WTC11 (cell line): ENCODE data around the gene PRKX. TPM values are rescaled to one million over a fixed set of nuclear protein-coding genes. Genes with fewer than 3 reads are reported as not detected.

Source experiments
- ATAC-seq: fragments of 200-7000 bp; cut with Tn5 transposase; 2 replicates; pipeline ENCODE4 v1.10.0; 2021; ENCODE audit warnings: mild to moderate bottlenecking, moderate library complexity
- CTCF ChIA-PET: fragments of 300-600 bp; sonication (Branson Sonifier 250); formaldehyde crosslinking; loops from one replicate; lab custom pipeline; 2021; ENCODE audit warnings: antibody characterized with exemption; lab: Charles Lee
- POLR2A ChIA-PET: fragments of 350-600 bp; sonication (Branson Sonifier 250); formaldehyde crosslinking; loops from one replicate; lab custom pipeline; 2021; ENCODE audit warnings: antibody characterized with exemption; lab: Charles Lee
- DNase-seq: peaks from one replicate; pipeline ENCODE4 v3.0.0; 2021; ENCODE audit warnings: low spot score
- H3K27ac Mint-ChIP-seq: 2 replicates; pipeline ENCODE4 v1.8.0; 2021; ENCODE audit warnings: mixed read lengths
- H3K27me3 Mint-ChIP-seq: 2 replicates; pipeline ENCODE4 v1.8.0; 2021; ENCODE audit warnings: low read depth, mild to moderate bottlenecking, moderate library complexity, mixed read lengths
- H3K36me3 Mint-ChIP-seq: 2 replicates; pipeline ENCODE4 v1.8.0; 2021; ENCODE audit warnings: mixed read lengths
- H3K4me1 Mint-ChIP-seq: 2 replicates; pipeline ENCODE4 v1.8.0; 2022; ENCODE audit warnings: mixed read lengths
- H3K4me3 Mint-ChIP-seq: 2 replicates; pipeline ENCODE4 v1.8.0; 2021; ENCODE audit warnings: mild to moderate bottlenecking, moderate library complexity, mixed read lengths
- H3K9me3 Mint-ChIP-seq: 2 replicates; pipeline ENCODE4 v1.8.0; 2021; ENCODE audit warnings: mixed read lengths
- ERG ChIP-seq: fragments of 250-450 bp; sonication (Bioruptor Pico); IDR thresholded peaks from 2 replicates; pipeline ENCODE4 v1.8.0; 2021; ENCODE audit warnings: mild to moderate bottlenecking
- IRF2 ChIP-seq: sonication (generic); formaldehyde crosslinking; IDR thresholded peaks from 2 replicates; pipeline ENCODE4 v1.8.0; 2022; ENCODE audit warnings: low read depth, missing genetic modification reagents, borderline replicate concordance
- MXD4 ChIP-seq: fragments of 250-450 bp; sonication (Bioruptor Pico); IDR thresholded peaks from 2 replicates; pipeline ENCODE4 v1.8.0; 2021; ENCODE audit warnings: mild to moderate bottlenecking, moderate library complexity, borderline replicate concordance
- NR1H2 ChIP-seq: sonication (generic); formaldehyde crosslinking; IDR thresholded peaks from 2 replicates; pipeline ENCODE4 v1.9.0; 2021; ENCODE audit warnings: mild to moderate bottlenecking, moderate library complexity, missing genetic modification reagents
- PRRX2 ChIP-seq: fragments of 250-450 bp; sonication (Bioruptor Pico); IDR thresholded peaks from 2 replicates; pipeline ENCODE4 v1.8.0; 2021; ENCODE audit warnings: mild to moderate bottlenecking
- RORB ChIP-seq: fragments of 250-450 bp; sonication (Bioruptor Pico); IDR thresholded peaks from 2 replicates; pipeline ENCODE4 v1.9.0; 2021; ENCODE audit warnings: mild to moderate bottlenecking
- SMAD4 ChIP-seq: sonication (generic); formaldehyde crosslinking; IDR thresholded peaks from 2 replicates; pipeline ENCODE4 v1.8.0; 2022; ENCODE audit warnings: mild to moderate bottlenecking, missing genetic modification reagents
- TCF7 ChIP-seq: sonication (generic); formaldehyde crosslinking; IDR thresholded peaks from 2 replicates; pipeline ENCODE4 v1.8.0; 2022; ENCODE audit warnings: mild to moderate bottlenecking, low read depth, missing genetic modification reagents, moderate library complexity
- TEAD1 ChIP-seq: sonication (generic); formaldehyde crosslinking; IDR thresholded peaks from 2 replicates; pipeline ENCODE4 v1.8.0; 2022; ENCODE audit warnings: mild to moderate bottlenecking, missing genetic modification reagents
- TEAD4 ChIP-seq: sonication (generic); formaldehyde crosslinking; IDR thresholded peaks from 2 replicates; pipeline ENCODE4 v1.8.0; 2022; ENCODE audit warnings: mild to moderate bottlenecking, missing genetic modification reagents
- ZNF138 ChIP-seq: sonication (generic); formaldehyde crosslinking; conservative IDR thresholded peaks from 2 replicates; pipeline ENCODE4 v1.8.1; 2022; ENCODE audit warnings: mild to moderate bottlenecking, moderate library complexity, missing genetic modification reagents
- ZNF219 ChIP-seq: sonication (generic); formaldehyde crosslinking; IDR thresholded peaks from 2 replicates; pipeline ENCODE4 v1.8.0; 2023; ENCODE audit warnings: missing genetic modification reagents, mild to moderate bottlenecking, borderline replicate concordance
- ZNF232 ChIP-seq: sonication (generic); formaldehyde crosslinking; IDR thresholded peaks from 2 replicates; pipeline ENCODE4 v1.8.0; 2022; ENCODE audit warnings: mild to moderate bottlenecking, missing genetic modification reagents
- ZNF281 ChIP-seq: sonication (generic); formaldehyde crosslinking; IDR thresholded peaks from 2 replicates; pipeline ENCODE4 v1.8.0; 2023; ENCODE audit warnings: mild to moderate bottlenecking, missing genetic modification reagents
- total RNA-seq: library from RNA; stranded (reverse); gene quantifications from 3 replicates; pipeline ENCODE4 v1.2.3, GENCODE V29; 2021
- TF ChIP-seq, protein P1 (sequence below): sonication (generic); formaldehyde crosslinking; IDR thresholded peaks from 2 replicates; pipeline ENCODE4 v1.8.0; 2022; ENCODE audit warnings: mild to moderate bottlenecking, missing genetic modification reagents
- TF ChIP-seq, protein P2 (sequence below): fragments of 250-450 bp; sonication (Bioruptor Pico); IDR thresholded peaks from 2 replicates; pipeline ENCODE4 v2.1.2; 2022; ENCODE audit warnings: mild to moderate bottlenecking, moderate library complexity
- TF ChIP-seq, protein P3 (sequence below): fragments of 250-450 bp; sonication (Bioruptor Pico); IDR thresholded peaks from 2 replicates; pipeline ENCODE4 v1.9.0; 2021; ENCODE audit warnings: mild to moderate bottlenecking
- TF ChIP-seq, protein P4 (sequence below): fragments of 250-450 bp; sonication (Bioruptor Pico); IDR thresholded peaks from 2 replicates; pipeline ENCODE4 v1.9.0; 2021; ENCODE audit warnings: moderate library complexity, mild to moderate bottlenecking, inconsistent platforms, borderline replicate concordance
- TF ChIP-seq, protein P5 (sequence below): sonication (generic); formaldehyde crosslinking; IDR thresholded peaks from 2 replicates; pipeline ENCODE4 v1.8.1; 2023; ENCODE audit warnings: mild to moderate bottlenecking, moderate library complexity, missing genetic modification reagents

Gene PRKX
- total RNA-seq, 1 experiment from 2014 or later, result 66.6 TPM

DNA sequence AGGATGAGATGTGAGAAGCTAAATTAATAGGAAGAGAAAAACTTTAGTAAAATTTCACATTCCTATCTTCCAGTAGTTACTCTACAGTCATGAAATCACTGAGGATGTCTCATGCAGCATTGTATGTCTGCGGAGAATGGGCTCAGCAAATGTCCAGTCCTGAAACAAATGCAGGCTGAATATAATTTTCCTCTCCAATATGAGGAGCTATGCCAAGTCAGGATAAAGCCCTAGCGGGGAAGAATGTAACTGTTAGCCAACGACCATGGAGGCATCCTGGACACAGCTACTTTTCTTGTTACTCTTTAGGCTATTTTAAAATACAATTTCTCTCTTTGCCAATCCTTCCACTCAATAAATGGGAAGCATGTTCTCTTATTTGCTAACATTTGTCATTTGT lies 127.7 kb downstream of the PRKX start (continued):
- TF ChIP-seq, protein P1, sequence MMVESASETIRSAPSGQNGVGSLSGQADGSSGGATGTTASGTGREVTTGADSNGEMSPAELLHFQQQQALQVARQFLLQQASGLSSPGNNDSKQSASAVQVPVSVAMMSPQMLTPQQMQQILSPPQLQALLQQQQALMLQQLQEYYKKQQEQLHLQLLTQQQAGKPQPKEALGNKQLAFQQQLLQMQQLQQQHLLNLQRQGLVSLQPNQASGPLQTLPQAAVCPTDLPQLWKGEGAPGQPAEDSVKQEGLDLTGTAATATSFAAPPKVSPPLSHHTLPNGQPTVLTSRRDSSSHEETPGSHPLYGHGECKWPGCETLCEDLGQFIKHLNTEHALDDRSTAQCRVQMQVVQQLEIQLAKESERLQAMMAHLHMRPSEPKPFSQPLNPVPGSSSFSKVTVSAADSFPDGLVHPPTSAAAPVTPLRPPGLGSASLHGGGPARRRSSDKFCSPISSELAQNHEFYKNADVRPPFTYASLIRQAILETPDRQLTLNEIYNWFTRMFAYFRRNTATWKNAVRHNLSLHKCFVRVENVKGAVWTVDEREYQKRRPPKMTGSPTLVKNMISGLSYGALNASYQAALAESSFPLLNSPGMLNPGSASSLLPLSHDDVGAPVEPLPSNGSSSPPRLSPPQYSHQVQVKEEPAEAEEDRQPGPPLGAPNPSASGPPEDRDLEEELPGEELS (CRISPR knock-in tag), result no peak
- no peak for TF ChIP-seq ZNF232 (CRISPR knock-in tag)
- no peak for TF ChIP-seq IRF2
- TF ChIP-seq, protein P2, sequence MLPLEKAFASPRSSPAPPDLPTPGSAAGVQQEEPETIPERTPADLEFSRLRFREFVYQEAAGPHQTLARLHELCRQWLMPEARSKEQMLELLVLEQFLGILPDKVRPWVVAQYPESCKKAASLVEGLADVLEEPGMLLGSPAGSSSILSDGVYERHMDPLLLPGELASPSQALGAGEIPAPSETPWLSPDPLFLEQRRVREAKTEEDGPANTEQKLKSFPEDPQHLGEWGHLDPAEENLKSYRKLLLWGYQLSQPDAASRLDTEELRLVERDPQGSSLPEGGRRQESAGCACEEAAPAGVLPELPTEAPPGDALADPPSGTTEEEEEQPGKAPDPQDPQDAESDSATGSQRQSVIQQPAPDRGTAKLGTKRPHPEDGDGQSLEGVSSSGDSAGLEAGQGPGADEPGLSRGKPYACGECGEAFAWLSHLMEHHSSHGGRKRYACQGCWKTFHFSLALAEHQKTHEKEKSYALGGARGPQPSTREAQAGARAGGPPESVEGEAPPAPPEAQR (CRISPR knock-in tag), result no peak
- TF ChIP-seq ERG, result no peak
- TF ChIP-seq TEAD1 (CRISPR knock-in tag), result no peak
- TF ChIP-seq TEAD4 (CRISPR knock-in tag), result no peak
- TF ChIP-seq, protein P3, sequence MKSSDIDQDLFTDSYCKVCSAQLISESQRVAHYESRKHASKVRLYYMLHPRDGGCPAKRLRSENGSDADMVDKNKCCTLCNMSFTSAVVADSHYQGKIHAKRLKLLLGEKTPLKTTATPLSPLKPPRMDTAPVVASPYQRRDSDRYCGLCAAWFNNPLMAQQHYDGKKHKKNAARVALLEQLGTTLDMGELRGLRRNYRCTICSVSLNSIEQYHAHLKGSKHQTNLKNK, result no peak
- no peak for TF ChIP-seq NR1H2 (CRISPR knock-in tag)
- no peak for TF ChIP-seq ZNF281
- TF ChIP-seq PRRX2 (CRISPR knock-in tag), result no peak
- TF ChIP-seq ZNF138 (CRISPR knock-in tag), result no peak

DNA sequence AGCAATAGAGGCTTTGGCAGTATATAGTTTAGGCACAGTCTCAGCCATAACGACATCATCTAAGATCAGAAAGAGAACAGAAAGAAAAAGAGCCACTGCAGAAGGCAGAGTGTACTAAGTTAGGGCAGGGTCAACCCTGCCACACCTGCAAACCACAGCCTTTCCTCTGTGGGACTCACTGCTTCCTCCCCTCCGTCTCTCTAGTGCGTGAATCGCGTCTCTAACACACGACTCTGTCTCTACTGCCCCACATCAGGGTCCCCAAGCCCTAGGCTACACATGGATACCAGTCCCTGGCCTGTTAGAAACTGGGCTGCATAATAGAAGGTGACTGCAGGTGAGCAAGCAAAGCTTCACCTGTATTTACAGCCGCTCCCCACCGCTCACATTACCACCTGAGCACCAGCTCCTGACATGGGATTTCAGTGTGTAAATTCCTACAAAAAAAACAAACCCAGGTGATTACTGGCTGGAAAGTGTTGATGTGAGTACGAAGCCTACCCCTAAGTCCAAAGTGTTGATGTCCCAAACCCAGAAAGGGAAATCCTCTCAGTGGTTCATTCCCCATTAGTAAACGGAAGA lies 128.9 kb downstream of the PRKX start:
- Mint-ChIP-seq H3K36me3 (no peaks in the 10 kb centered on the region), H3K27ac (no peak overlapping the region), H3K9me3 (no peaks in the 10 kb centered on the region), H3K4me1 (peaks cover 6% of the 10 kb centered on the region; the same call in 1 of the 2 replicates), H3K4me3 (no peak overlapping the region), H3K27me3 (peaks cover 56% of the 10 kb centered on the region)
- ChIA-PET POLR2A (no interaction called here), CTCF (no interaction called here)
- DNase-seq, result peak; percentile 10
- ATAC-seq, result peak; percentile 58
- TF ChIP-seq ZNF281, result no peak
- TF ChIP-seq SMAD4 (CRISPR knock-in tag), result no peak
- TF ChIP-seq, protein P4, sequence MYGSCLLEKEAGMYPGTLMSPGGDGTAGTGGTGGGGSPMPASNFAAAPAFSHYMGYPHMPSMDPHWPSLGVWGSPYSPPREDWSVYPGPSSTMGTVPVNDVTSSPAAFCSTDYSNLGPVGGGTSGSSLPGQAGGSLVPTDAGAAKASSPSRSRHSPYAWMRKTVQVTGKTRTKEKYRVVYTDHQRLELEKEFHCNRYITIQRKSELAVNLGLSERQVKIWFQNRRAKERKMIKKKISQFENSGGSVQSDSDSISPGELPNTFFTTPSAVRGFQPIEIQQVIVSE (CRISPR knock-in tag), result no peak
- no peak for TF ChIP-seq ZNF219 (CRISPR knock-in tag)
- TF ChIP-seq MXD4 (CRISPR knock-in tag), result no peak
- no peak for TF ChIP-seq RORB (CRISPR knock-in tag)
- TF ChIP-seq, protein P5, sequence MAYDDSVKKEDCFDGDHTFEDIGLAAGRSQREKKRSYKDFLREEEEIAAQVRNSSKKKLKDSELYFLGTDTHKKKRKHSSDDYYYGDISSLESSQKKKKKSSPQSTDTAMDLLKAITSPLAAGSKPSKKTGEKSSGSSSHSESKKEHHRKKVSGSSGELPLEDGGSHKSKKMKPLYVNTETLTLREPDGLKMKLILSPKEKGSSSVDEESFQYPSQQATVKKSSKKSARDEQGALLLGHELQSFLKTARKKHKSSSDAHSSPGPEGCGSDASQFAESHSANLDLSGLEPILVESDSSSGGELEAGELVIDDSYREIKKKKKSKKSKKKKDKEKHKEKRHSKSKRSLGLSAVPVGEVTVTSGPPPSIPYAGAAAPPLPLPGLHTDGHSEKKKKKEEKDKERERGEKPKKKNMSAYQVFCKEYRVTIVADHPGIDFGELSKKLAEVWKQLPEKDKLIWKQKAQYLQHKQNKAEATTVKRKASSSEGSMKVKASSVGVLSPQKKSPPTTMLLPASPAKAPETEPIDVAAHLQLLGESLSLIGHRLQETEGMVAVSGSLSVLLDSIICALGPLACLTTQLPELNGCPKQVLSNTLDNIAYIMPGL (CRISPR knock-in tag), result no peak
- no peak for TF ChIP-seq IRF2
- TF ChIP-seq ERG, result no peak
- TF ChIP-seq TCF7 (CRISPR knock-in tag), result no peak
